SK-N-SH treated with all-trans-retinoic acid at 6 μM for 48 hours (cell line): ENCODE results near the gene MNAT1.

ENCODE experiments used
- ATAC-seq: fragments of 200-7000 bp; cut with Tn5 transposase; 3 replicates; pipeline ENCODE4 v1.9.1; 2020; ENCODE audit warnings: mild to moderate bottlenecking, moderate library complexity
- ARNTL ChIP-seq: fragments of 450-650 bp; formaldehyde crosslinking; IDR thresholded peaks from 2 replicates; pipeline ENCODE4 v1.5.0; 2020; ENCODE audit warnings: low read depth, mild to moderate bottlenecking, moderate library complexity, borderline replicate concordance
- BACH2 ChIP-seq: fragments of 250-450 bp; sonication (Bioruptor Pico); IDR thresholded peaks from 2 replicates; pipeline ENCODE4 v1.9.0; 2021; ENCODE audit warnings: mild to moderate bottlenecking, borderline replicate concordance
- CSDC2 ChIP-seq: fragments of 250-450 bp; sonication (Bioruptor Pico); IDR thresholded peaks from 2 replicates; pipeline ENCODE4 v1.5.0; 2020; ENCODE audit warnings: mild to moderate bottlenecking, moderate library complexity
- ESRRG ChIP-seq: fragments of 250-450 bp; sonication (Bioruptor Pico); IDR thresholded peaks from 2 replicates; pipeline ENCODE4 v1.6.1; 2021; ENCODE audit warnings: mild to moderate bottlenecking
- ISL1 ChIP-seq: fragments of 250-450 bp; sonication (Bioruptor Pico); IDR thresholded peaks from 2 replicates; pipeline ENCODE4 v2.1.2; 2022; ENCODE audit warnings: mild to moderate bottlenecking, moderate library complexity
- OSR1 ChIP-seq: fragments of 250-450 bp; sonication (Bioruptor Pico); IDR thresholded peaks from 2 replicates; pipeline ENCODE4 v1.8.0; 2022; ENCODE audit warnings: moderate library complexity, mild to moderate bottlenecking, inconsistent platforms
- PPARA ChIP-seq: fragments of 250-450 bp; sonication (Bioruptor Pico); IDR thresholded peaks from 2 replicates; pipeline ENCODE4 v1.5.0; 2020; ENCODE audit warnings: mild to moderate bottlenecking, borderline replicate concordance
- TCF4 ChIP-seq: fragments of 250-450 bp; sonication (Bioruptor Pico); IDR thresholded peaks from 2 replicates; pipeline ENCODE4 v1.8.0; 2021; ENCODE audit warnings: mild to moderate bottlenecking, moderate library complexity, borderline replicate concordance
- TOX ChIP-seq: fragments of 250-450 bp; sonication (Bioruptor Pico); IDR thresholded peaks from 2 replicates; pipeline ENCODE4 v1.8.0; 2021; ENCODE audit warnings: mild to moderate bottlenecking, moderate library complexity, borderline replicate concordance
- ZC3H10 ChIP-seq: fragments of 250-450 bp; sonication (Bioruptor Pico); IDR thresholded peaks from 2 replicates; pipeline ENCODE4 v1.5.1; 2021; ENCODE audit warnings: mild to moderate bottlenecking, moderate library complexity
- ZFP3 ChIP-seq: fragments of 250-450 bp; sonication (Bioruptor Pico); IDR thresholded peaks from 2 replicates; pipeline ENCODE4 v1.5.0; 2020; ENCODE audit warnings: mild to moderate bottlenecking, moderate library complexity
- ZFP30 ChIP-seq: fragments of 450-650 bp; formaldehyde crosslinking; IDR thresholded peaks from 2 replicates; pipeline ENCODE4 v1.5.0; 2022; ENCODE audit warnings: mild to moderate bottlenecking, moderate library complexity
- ZNF8 ChIP-seq: fragments of 450-650 bp; formaldehyde crosslinking; IDR thresholded peaks from 2 replicates; pipeline ENCODE4 v1.5.0; 2020; ENCODE audit warnings: mild to moderate bottlenecking, moderate library complexity
- TF ChIP-seq, protein P1 (sequence below): fragments of 250-450 bp; sonication (Bioruptor Pico); IDR thresholded peaks from 2 replicates; pipeline ENCODE4 v1.5.0; 2020; ENCODE audit warnings: mild to moderate bottlenecking, moderate library complexity
- TF ChIP-seq, protein P2 (sequence below): fragments of 250-450 bp; sonication (Bioruptor Pico); IDR thresholded peaks from 2 replicates; pipeline ENCODE4 v1.5.1; 2020; ENCODE audit warnings: low read depth, mild to moderate bottlenecking, moderate library complexity
- TF ChIP-seq, protein P3 (sequence below): fragments of 250-450 bp; sonication (Bioruptor Pico); IDR thresholded peaks from 2 replicates; pipeline ENCODE4 v1.5.1; 2021; ENCODE audit warnings: mild to moderate bottlenecking, moderate library complexity
- TF ChIP-seq, protein P4 (sequence below): fragments of 250-450 bp; sonication (Bioruptor Pico); IDR thresholded peaks from 2 replicates; pipeline ENCODE4 v1.8.0; 2021; ENCODE audit warnings: low read depth, mild to moderate bottlenecking, moderate library complexity, borderline replicate concordance
- TF ChIP-seq, protein P5 (sequence below): fragments of 250-450 bp; sonication (Bioruptor Pico); IDR thresholded peaks from 2 replicates; pipeline ENCODE4 v1.8.0; 2020; ENCODE audit warnings: mild to moderate bottlenecking, moderate library complexity, borderline replicate concordance

MNAT1 gene

DNA sequence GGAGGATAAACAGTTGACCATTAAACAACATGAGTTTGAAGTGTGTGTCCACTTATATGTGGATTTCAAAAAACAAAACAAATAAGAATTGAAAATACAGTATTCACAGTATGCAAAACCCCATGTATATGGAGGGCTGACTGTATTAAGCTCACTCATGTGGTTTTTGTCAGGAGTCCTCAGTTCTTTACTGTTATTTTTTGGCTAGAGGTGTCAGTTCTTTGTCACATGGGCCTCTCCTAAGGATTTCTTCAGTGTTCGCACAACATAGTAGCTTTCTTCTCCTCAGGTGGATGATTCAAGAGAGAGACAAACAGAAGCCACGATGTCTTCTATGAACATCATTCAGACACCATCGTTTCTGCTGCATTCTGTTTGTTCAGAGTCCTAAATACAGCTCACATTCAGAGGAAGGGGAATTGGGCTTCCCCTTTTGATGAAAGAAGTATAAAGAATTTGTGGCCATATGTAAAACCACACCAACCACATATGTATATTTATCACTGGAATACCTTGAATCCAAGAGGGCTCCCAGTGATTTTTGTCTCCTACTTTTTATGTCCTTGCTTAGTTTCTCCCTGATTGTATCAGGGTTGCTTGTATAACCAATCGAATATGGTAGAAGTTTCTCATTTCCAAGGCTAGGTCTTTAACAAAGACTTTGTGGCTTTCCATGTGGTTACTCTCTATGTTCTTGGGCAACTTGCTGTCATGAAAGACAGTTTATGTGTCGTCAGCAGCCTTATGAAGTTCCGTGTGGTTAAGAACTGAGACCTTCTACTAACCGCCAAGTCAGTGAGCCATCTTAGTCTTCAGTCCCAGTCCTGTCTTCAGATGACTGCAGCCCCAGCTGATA lies 18.9 kb downstream of the MNAT1 start:
- no peak for ATAC-seq
- TF ChIP-seq TCF4 (CRISPR knock-in tag) (no peak), CSDC2 (CRISPR knock-in tag) (no peak), ZNF8 (no peak), ESRRG (CRISPR knock-in tag) (no peak), ISL1 (CRISPR knock-in tag) (no peak), PPARA (CRISPR knock-in tag) (no peak), ZC3H10 (no peak), TOX (no peak), ZFP3 (CRISPR knock-in tag) (no peak), ARNTL (no peak)
- TF ChIP-seq, protein P1, sequence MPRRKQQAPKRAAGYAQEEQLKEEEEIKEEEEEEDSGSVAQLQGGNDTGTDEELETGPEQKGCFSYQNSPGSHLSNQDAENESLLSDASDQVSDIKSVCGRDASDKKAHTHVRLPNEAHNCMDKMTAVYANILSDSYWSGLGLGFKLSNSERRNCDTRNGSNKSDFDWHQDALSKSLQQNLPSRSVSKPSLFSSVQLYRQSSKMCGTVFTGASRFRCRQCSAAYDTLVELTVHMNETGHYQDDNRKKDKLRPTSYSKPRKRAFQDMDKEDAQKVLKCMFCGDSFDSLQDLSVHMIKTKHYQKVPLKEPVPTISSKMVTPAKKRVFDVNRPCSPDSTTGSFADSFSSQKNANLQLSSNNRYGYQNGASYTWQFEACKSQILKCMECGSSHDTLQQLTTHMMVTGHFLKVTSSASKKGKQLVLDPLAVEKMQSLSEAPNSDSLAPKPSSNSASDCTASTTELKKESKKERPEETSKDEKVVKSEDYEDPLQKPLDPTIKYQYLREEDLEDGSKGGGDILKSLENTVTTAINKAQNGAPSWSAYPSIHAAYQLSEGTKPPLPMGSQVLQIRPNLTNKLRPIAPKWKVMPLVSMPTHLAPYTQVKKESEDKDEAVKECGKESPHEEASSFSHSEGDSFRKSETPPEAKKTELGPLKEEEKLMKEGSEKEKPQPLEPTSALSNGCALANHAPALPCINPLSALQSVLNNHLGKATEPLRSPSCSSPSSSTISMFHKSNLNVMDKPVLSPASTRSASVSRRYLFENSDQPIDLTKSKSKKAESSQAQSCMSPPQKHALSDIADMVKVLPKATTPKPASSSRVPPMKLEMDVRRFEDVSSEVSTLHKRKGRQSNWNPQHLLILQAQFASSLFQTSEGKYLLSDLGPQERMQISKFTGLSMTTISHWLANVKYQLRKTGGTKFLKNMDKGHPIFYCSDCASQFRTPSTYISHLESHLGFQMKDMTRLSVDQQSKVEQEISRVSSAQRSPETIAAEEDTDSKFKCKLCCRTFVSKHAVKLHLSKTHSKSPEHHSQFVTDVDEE: no peak

DNA sequence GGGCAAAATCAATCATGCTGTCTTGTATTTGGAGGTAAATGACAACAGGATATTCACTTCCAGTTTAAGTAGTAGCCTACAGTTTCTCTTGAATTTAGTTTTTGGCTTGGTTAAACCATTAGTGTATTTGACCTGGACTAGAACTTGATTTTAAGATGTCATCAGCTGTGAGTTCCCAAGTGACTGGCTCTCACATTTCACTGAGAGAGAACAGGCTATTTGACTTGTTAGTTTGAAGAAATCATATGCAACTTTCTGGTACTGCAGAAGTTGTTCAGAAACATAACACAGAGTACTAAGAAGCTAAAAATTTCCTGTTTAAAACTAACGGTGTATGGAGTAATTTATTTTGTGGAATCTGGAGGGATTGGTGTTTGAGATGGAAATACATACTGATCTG lies 22.3 kb downstream of the MNAT1 start:
- peak; percentile 60 for ATAC-seq
- TF ChIP-seq ZC3H10 (no peak), OSR1 (no peak)
- TF ChIP-seq, protein P2, sequence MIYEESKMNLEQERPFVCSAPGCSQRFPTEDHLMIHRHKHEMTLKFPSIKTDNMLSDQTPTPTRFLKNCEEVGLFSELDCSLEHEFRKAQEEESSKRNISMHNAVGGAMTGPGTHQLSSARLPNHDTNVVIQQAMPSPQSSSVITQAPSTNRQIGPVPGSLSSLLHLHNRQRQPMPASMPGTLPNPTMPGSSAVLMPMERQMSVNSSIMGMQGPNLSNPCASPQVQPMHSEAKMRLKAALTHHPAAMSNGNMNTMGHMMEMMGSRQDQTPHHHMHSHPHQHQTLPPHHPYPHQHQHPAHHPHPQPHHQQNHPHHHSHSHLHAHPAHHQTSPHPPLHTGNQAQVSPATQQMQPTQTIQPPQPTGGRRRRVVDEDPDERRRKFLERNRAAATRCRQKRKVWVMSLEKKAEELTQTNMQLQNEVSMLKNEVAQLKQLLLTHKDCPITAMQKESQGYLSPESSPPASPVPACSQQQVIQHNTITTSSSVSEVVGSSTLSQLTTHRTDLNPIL: no peak
- TF ChIP-seq, protein P3, sequence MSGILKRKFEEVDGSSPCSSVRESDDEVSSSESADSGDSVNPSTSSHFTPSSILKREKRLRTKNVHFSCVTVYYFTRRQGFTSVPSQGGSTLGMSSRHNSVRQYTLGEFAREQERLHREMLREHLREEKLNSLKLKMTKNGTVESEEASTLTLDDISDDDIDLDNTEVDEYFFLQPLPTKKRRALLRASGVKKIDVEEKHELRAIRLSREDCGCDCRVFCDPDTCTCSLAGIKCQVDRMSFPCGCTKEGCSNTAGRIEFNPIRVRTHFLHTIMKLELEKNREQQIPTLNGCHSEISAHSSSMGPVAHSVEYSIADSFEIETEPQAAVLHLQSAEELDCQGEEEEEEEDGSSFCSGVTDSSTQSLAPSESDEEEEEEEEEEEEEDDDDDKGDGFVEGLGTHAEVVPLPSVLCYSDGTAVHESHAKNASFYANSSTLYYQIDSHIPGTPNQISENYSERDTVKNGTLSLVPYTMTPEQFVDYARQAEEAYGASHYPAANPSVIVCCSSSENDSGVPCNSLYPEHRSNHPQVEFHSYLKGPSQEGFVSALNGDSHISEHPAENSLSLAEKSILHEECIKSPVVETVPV (CRISPR knock-in tag): no peak

DNA sequence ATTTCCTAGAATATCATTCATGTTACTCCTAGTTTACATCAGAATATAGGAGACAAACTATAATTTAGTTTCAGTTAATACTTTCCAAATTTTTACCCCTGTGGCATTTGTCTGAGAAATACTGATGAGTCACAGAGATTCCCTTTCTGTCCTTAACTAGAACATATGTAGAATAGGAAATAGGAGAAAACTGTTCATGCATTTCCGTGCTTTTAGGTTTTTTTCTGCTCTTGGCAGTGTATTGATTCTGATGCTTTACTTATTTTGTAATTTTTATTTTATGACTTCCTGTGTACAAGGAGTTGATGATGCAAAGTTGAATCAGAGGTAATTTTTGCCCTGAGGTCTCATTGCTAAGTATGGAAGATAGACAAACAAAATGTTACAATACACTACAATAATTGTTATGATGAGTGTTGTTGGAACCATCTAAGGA lies 23.0 kb downstream of the MNAT1 start:
- TF ChIP-seq OSR1 (no peak), ARNTL (no peak), BACH2 (CRISPR knock-in tag) (no peak), TOX (no peak), ZFP30 (CRISPR knock-in tag) (no peak)
- ATAC-seq: peak; percentile 74

DNA sequence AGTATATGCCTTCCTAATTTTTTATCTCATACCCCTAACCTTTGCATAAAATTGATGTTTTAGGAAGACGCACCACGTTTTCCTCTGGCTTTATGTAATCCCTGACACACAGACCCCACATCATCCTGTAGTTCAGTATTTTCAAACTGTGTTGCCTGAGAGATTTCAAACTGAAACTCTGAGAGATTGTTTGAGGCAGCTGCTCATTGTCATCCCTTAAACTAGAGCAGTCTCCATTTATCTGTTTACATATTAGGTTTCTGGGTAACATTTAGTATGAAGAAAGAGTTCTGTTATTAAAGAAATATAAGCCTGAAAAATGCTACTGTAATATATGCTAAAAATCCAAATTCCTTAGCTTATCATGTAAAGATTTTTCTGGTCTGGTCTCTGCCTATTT lies 24.3 kb downstream of the MNAT1 start:
- no peak for TF ChIP-seq ZFP3 (CRISPR knock-in tag)
- no peak for TF ChIP-seq ISL1 (CRISPR knock-in tag)
- TF ChIP-seq, protein P4, sequence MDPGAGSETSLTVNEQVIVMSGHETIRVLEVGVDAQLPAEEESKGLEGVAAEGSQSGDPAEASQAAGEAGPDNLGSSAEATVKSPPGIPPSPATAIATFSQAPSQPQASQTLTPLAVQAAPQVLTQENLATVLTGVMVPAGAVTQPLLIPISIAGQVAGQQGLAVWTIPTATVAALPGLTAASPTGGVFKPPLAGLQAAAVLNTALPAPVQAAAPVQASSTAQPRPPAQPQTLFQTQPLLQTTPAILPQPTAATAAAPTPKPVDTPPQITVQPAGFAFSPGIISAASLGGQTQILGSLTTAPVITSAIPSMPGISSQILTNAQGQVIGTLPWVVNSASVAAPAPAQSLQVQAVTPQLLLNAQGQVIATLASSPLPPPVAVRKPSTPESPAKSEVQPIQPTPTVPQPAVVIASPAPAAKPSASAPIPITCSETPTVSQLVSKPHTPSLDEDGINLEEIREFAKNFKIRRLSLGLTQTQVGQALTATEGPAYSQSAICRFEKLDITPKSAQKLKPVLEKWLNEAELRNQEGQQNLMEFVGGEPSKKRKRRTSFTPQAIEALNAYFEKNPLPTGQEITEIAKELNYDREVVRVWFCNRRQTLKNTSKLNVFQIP: no peak
- TF ChIP-seq, protein P1: no peak
- TF ChIP-seq ZC3H10: no peak
- TF ChIP-seq PPARA (CRISPR knock-in tag): no peak
- no peak for TF ChIP-seq ZFP30 (CRISPR knock-in tag)
- no peak for TF ChIP-seq TOX
- TF ChIP-seq, protein P5, sequence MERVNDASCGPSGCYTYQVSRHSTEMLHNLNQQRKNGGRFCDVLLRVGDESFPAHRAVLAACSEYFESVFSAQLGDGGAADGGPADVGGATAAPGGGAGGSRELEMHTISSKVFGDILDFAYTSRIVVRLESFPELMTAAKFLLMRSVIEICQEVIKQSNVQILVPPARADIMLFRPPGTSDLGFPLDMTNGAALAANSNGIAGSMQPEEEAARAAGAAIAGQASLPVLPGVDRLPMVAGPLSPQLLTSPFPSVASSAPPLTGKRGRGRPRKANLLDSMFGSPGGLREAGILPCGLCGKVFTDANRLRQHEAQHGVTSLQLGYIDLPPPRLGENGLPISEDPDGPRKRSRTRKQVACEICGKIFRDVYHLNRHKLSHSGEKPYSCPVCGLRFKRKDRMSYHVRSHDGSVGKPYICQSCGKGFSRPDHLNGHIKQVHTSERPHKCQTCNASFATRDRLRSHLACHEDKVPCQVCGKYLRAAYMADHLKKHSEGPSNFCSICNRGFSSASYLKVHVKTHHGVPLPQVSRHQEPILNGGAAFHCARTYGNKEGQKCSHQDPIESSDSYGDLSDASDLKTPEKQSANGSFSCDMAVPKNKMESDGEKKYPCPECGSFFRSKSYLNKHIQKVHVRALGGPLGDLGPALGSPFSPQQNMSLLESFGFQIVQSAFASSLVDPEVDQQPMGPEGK (CRISPR knock-in tag): no peak
- TF ChIP-seq OSR1: no peak
- TF ChIP-seq, all 23 proteins: peak for 0
- peak; percentile 52; the same call in 2 of the 3 replicates for ATAC-seq
